ENCODE data around the gene TNFAIP3.
A peak's percentile ranks its signal among the peaks of the same experiment; 100 is the strongest.
"Not testable (repeated sequence)": the region's sequence is repeated elsewhere in the genome, so short reads cannot be mapped to it uniquely, and the experiment has no call there.

TNFAIP3 gene

DNA sequence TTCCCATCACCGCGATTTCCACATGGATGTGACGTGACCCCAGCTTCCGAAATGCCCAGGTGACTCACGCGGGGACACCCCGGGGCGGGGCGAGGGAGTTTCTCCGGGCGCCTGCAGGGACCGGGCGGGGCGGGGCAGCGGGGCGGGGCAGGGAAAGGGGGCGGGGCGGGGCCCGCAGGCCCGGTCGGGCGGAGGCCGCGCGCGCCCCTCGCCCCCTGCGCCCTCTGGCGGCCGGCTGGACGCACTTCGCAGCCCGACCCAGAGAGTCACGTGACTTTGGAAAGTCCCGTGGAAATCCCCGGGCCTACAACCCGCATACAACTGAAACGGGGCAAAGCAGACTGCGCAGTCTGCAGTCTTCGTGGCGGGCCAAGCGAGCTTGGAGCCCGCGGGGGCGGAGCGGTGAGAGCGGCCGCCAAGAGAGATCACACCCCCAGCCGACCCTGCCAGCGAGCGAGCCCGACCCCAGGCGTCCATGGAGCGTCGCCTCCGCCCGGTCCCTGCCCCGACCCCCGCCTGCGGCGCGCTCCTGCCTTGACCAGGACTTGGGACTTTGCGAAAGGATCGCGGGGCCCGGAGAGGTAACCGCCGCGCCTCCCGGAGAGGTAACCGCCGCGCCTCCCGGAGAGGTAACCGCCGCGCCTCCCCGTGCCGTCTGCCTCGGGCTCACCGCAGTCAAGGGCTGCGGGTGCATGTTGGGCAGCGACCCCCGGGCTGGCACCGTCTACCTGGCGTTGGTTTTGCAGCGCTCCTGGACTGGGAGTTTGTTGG lies at the start of gene TNFAIP3:
TSS of gene TNFAIP3 (plus strand) at position 346 of the 771 bp plus-strand sequence. CDS start 3,969 bp downstream, outside the sequence.
- DNase-seq (ENCODE audit: low read depth in 3 of 3, low spot score in 1 of 3) = peak; percentile 92 to 93 (median 92)

DNA sequence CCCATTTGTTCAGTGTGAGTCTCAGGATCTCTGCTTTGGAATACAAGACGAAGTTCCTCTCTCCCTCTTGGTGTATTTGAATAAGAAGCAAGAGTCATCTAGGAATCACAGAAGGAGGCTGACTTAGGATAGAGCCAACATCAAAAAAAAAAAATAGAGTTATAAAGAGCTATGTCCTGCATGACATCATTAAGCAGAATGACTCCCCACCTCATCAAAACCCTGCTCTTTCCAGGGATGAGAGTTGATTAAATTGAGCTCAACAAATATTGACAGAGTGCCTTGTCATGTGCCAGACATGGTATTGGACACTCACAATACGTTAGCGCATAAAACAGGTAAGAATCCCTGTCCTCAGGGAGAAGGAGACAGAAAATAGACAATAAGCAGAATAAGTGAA lies 48.6 kb upstream of the TNFAIP3 start:
- DNase-seq (ENCODE audit: low read depth in 3 of 3, low spot score in 1 of 3) = no peak

DNA sequence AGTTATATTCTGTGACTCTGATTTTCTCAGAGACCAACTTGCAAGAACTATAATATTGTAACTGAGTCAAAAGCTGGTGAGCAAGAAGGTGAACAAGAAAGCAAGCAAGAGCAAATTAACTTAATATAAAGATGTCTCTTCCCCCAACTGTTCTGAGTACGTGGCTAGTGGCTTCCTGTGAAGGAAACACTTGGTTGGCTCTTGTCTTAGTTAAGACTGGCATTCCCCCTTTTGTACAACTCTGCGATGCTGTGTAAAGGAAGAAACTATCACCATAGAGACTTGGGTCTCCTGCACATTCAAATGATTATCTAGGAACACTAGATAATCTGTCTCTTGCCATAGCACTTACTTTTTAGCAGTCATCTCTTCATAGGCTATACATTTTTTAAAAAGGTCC lies 47.3 kb upstream of the TNFAIP3 start:
- no peak for DNase-seq (ENCODE audit: low read depth in 3 of 3, low spot score in 1 of 3)

DNA sequence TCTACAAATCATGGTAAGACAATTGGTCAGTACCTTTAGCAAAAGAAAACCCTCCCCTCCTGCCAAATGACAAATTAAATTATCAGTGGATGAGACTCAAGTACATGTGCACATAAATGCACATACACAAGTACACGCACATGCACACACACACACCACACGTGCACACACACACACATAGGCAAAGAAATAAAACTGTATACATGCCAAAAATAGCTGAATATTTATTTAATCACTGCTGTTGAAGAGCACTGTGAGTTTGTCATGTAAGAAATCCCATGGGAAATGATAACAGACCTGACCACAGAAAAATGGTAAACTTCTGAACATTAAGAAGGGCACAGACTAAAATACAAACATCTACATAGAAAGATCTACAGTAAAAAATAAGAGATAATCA lies 46.6 kb upstream of the TNFAIP3 start:
- DNase-seq (ENCODE audit: low read depth in 3 of 3, low spot score in 1 of 3) = no peak

DNA sequence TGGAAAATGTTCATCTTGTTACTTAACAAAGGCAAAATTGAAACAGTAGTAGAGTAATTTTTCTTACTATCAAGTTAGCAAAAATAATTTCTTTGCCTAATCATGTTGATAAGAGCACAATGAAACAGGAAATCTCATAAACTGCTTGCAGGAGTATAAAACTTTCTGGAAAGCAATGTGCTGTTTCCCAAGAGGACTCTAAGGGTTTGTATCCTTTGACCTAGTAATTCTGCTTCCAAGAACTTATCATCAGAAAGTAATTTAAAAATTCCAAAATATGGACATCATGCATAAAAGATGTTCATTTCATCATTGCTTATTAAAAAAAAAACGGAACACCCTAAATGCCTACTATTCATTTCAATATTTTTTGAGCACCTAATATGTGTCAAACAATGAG lies 46.1 kb upstream of the TNFAIP3 start:
- no peak for DNase-seq (ENCODE audit: low read depth in 3 of 3, low spot score in 1 of 3)

DNA sequence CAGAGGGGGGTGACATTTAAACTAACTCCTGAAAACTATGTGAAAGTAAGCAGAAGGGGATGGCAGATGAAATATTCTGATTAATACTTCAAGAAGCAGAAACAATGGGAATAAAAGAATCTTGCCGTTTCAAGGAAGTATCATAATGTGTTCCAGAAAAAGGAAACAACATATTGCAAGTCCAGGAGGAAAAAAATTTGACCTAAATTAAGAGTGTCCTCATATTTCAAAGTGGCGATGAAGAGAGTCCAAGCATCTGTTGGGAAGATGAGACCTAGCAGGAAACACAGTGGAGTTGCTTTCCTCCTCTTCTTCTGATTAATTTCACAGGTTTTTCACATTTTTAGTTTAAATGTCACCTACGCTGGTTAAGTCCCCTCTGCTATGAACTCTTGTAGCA lies 45.6 kb upstream of the TNFAIP3 start:
- no peak for DNase-seq (ENCODE audit: low read depth in 3 of 3, low spot score in 1 of 3)

DNA sequence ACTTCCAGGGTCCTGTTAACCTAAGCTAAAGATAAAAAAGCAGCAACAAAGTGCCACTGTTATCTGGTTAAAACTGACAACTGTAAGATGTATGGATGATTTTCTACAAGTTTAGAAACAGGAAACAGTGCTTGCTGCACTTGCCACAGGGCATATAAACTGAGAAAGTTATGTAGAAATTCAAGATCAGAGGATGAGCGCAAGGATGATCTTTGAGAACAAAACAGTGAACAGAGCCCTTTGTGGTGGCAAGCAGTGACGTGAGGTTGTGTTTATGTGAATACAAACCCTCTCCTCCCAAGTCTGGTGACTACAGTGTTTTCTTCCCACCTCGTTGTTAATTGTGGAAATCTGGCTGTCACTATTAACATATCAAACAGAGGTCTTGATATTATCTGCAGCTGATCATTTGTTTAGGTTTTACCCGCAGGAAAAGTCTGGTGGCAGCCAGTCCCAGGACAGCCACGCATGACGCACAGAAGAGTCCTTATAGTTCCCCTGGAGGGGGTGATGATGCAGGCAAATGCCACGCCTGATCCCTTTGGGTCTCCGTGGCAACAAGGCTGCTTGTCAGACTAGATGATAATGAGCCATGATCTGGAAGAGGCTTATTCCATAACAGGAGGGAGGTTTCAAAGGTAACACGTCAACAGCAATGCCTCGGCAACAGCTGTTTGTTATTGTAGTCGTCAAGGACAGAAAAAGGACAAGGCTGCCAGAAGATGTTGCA lies 43.1 kb upstream of the TNFAIP3 start:
- DNase-seq (ENCODE audit: low read depth in 3 of 3, low spot score in 1 of 3) = peak in 2 of 3 donors; percentile 33 to 64

DNA sequence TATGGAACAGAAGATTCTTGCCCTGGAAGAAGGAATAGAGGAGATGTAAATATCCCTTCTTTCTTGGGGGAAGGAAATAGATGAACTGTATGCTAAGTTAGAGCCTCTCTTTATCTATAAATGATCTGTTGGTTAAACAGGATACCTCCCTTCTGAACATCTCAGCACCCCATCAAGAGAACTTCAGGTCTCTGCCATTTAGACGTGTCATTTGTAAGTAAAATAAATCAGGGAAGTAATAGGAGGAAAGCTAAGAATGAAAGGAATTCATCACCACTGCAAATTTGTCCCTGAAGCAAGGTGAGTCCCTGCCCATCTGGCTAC lies 42.5 kb upstream of the TNFAIP3 start:
- DNase-seq (ENCODE audit: low read depth in 3 of 3, low spot score in 1 of 3) = no peak

DNA sequence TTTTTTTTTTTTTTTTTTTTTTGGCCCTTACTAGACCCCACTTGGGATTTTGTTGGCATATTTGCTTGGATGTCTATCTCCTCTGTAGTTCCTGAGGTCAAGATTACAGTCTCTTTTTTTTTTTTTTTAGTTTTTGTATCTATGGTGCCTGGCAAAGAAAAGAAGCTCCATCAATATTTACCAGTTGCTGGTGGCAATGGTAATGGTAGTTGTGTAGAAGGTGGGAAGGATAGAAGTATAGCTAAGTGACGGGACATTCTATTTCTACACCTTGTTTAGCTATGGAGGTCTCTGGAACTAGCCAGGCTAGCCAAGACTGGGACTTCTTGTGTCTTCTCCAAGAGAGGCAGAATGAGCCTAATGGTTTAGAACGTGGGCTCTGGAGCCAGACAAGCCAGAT lies 42.2 kb upstream of the TNFAIP3 start:
- DNase-seq (ENCODE audit: low read depth in 3 of 3, low spot score in 1 of 3) = no peak

DNA sequence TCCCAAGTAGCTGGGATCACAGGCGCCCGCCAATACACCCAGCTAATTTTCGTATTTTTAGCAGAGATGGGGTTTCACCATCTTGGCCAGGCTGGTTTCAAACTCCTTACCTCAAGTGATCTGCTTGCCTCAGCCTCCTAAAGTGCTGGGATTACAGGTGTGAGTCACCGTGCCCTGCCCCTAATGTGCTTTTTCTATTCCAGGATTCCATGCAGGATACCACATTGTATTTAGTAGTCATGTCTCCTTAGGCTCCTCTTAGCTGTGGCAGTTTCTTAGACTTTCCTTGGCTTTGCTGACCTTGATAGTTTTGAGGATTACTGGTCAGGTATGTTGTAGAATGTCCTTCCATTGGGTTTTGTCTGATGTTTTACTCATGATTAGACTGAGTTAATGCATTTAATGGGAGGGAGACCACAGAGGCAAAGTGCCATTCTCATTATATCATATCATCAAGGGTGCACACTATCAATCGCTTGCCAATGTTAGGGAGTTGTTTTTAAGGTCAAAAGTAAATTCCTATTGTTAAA lies 39.6 kb upstream of the TNFAIP3 start:
- no peak for DNase-seq (ENCODE audit: low read depth in 3 of 3, low spot score in 1 of 3)

DNA sequence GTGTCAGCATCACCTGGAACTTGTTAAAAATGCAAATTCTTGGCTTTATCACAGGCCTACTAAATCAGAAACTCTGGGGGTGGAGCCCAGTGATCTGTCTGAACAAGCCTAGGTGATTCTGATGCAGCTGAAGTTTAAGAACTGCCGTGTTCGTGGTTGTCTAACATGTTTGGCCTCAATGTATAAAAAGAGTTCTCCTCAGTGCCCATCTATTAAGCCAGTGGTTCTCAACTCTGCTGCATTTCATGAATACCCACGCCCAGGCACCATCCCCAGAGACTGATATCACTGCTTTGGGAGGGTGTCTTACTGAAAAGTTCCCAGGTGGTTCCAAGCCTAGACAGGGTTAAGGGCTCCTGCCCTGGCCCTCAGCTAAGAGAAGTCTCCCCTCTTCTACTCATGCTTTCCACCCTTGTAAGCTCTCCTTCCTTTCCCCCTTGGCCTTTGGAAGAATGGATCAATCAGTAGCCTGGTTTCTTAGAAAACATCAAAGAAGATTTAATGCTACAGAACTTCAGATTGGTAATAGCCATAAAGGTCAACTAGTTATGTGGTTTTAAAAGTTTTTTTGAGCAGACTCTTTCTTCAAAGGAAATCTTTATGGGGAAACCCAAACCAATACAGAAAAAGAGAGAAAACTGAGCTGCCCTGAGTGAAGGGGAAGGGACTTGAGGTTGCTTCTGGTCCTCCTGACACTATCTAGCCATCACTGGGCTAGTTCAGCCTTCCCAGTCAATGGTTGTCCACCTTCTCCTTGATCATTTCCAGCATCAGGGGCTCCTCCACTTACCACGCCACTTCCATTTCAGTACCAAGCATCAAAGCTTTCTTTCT lies 38.9 kb upstream of the TNFAIP3 start:
- DNase-seq (ENCODE audit: low read depth in 3 of 3, low spot score in 1 of 3) = no peak

DNA sequence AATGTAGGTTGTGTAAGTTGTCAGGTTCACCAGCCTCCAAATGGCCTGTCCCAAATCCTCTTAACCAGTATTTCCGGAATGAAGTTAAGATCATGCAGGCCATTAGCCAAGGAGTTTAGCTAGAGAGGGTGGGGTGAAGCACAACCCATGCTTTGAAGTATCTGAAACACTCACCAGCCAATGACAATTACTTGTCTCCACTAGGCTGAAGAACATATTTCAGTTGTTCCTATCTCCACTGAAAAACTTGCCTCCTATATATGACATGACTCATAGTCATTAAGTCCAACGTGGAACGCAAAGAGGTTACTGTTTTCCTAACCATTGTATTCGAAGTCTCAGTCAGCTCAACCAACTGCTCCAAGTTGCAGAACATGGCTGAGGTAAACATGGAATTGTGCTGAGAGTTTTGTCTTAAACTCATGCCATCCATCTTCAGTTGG lies 37.4 kb upstream of the TNFAIP3 start:
- no peak for DNase-seq (ENCODE audit: low read depth in 3 of 3, low spot score in 1 of 3)

DNA sequence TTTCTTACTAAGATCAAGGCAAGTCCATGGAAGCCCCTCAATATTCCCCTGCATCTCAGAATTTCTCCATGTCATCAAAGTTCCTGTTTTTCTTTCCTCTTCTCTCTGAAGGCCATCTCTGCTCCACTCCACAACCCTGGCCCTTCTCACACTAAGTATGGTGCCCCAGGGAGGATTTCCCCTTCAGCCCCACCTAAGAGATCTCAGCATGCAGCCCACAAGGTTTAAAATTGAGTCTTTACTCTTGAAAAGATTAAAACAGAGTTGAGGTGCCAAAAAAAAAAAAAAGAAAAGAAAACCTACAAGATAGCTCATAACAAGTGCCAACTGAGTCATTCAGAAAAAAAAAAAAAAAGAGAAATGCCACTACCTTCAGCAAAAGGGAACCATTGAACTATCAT lies 36.5 kb upstream of the TNFAIP3 start:
- no peak for DNase-seq (ENCODE audit: low read depth in 3 of 3, low spot score in 1 of 3)

DNA sequence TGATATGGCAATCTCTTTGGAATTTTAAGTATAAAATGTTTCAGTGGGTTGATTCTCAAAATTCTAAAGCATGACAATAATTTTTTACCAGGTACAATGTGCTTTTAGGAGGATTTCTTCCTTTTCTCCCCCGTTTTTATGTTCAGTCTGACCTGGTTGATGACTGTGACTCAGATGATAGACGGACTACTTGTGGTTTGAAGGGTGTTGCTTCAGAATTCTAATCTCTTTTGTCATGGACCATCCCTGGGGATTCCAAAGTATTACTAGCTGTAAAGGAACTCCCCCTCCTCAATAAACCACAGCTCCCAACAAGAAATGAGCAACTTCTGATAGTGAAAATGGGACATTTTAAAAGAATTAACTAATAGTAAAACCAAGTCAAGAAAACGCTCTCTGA lies 34.9 kb upstream of the TNFAIP3 start:
- DNase-seq (ENCODE audit: low read depth in 3 of 3, low spot score in 1 of 3) = no peak

DNA sequence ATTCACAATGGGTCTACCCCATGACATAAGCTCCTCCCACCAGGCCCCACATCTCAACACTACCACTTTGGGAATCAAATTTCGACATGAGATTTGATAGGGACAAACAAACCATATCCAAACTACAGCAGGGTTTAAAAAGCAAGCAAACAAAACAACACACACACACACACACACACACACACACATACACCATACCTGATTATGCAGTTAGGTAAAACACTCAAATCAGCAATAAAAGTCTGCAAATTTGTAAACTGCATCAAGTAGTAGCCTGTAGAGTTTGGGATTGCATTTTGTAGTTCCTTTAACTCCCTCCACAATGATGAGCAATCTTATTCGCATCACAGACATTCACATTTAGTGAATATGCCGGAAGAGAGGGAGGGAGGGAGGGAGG lies 32.6 kb upstream of the TNFAIP3 start:
- no peak for DNase-seq (ENCODE audit: low read depth in 3 of 3, low spot score in 1 of 3)

DNA sequence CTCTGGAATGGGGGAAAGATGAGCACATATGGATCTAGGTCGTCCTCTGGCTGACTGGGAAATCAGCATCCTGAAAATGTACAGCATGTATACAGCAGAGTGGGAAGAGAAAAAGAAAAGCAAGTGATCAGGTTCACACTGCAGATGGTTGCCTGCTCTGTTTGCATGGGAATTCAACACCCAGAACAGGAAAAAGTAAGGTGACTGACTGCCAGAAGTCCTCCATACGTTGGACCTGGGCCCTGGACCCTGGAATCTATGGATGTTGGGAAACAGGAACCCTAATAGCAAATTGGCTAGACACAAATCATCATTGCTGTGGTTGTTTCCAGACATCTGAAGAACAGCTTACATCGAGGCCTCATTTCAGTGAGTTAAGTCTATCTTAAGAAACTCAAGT lies 30.3 kb upstream of the TNFAIP3 start:
- no peak for DNase-seq (ENCODE audit: low read depth in 3 of 3, low spot score in 1 of 3)

DNA sequence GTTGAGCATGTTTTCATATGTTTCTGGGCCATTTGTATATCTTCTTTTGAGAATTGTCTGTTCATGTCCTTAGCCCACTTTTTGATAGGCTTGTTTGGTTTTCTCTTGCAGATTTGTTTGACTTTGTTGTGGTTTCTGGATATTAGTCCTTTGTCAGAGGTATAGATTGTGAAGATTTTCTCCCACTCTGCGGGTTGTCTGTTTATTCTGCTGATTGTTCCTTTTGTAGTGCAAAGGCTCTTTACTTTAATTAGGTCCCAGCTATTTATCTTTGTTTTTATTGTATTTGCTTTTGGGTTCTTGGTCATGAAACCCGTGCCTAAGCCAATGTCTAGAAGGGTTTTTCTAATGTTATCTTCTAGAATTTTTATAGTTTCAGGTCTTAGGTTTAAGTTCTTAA lies 29.0 kb upstream of the TNFAIP3 start:
- DNase-seq (ENCODE audit: low read depth in 3 of 3, low spot score in 1 of 3) = not testable (repeated sequence)

DNA sequence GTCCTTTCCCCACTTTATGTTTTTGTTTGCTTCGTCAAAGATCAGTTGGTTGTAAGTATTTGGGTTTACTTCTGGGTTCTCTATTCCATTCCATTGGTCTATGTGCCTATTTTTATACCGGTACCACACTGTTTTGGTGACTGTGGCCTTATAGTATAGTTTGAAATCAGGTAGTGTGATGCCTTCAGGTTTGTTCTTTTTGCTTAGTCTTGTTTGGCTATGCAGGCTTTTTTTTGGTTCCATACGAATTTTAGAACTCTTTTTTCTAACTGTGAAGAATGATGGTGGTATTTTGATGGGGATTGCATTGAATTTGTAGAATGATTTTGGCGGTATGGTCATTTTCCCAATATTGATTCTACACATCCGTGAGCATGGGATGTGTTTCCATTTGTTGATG lies 28.5 kb upstream of the TNFAIP3 start:
- not testable (repeated sequence) for DNase-seq (ENCODE audit: low read depth in 3 of 3, low spot score in 1 of 3)

DNA sequence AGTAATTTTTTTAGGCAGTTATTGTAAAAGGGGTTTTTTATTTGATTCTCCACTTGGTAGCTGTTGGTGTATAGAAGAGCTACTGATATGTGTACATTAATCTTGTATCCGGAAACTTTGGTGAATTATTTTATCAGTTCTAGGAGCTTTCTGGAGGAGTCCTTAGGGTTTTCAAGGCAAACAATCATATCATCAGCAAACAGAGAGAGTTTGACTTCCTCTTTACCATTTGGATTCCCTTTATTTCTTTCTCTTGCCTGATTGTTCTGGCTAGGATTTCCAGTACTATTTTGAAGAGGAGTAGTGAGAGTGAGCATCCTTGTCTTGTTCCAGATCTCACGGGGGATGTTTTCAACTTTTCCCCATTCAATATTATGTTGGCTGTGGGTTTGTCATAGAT lies 28.0 kb upstream of the TNFAIP3 start:
- no peak for DNase-seq (ENCODE audit: low read depth in 3 of 3, low spot score in 1 of 3)

DNA sequence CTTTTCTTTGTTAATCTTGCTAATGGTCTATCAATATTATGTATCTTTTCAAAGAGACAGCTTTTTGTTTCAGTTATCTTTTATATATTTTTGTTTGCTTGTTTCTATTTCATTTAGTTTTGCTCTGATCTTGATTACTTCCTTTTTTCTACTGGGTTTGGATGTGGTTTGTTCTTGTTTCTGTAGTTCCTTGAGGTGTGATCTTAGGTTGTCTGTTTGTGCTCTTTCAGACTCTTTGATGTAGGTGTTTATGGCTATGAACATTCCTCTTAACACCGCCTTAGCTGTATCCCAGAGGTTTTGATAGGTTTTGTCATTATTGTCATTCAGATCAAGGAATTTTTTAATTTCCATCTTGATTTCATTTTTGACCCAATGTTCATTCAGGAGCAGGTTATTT lies 26.8 kb upstream of the TNFAIP3 start:
- no peak for DNase-seq (ENCODE audit: low read depth in 3 of 3, low spot score in 1 of 3)

DNA sequence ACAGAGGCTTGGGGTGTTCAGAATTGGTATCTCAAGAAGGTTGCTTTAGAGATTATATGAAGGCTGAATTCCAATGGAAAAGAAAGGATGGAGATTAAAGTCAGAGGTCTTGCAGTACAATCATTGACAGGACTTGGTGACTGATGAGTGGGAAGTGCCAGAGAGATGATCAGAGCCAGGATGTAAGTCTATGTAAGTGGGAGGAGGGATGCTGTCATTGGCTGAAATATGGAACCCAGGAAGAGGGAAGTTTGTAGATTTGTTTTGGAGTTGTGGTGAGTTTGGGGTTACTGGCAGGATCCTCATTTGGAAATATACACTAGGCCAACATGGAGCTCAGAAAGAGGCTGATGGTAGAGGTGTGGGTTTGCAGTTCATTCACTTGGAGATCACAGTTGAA lies 23.8 kb upstream of the TNFAIP3 start:
- DNase-seq (ENCODE audit: low read depth in 3 of 3, low spot score in 1 of 3) = no peak

DNA sequence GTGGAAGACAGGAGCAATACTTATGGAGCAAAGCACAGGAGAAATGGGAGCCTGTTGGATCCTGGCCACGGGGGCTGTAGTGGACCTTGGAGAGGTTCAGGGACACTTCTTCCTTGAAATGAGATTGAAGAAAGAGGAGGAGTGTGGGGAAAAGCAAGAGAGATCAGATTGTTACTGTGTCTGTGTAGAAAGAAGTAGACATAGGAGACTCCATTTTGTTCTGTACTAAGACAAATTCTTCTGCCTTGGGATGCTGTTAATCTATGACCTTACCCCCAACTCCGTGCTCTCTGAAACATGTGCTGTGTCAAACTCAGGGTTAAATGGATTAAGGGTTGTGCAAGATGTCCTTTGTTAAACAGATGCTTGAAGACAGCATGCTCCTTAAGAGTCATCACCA lies 22.7 kb upstream of the TNFAIP3 start:
- DNase-seq (ENCODE audit: low read depth in 3 of 3, low spot score in 1 of 3) = not testable (repeated sequence)
